ENCODE data around the gene ISCA1.
"Not testable (repeated sequence)": the region's sequence is repeated elsewhere in the genome, so short reads cannot be mapped to it uniquely, and the experiment has no call there.

ISCA1 gene

DNA sequence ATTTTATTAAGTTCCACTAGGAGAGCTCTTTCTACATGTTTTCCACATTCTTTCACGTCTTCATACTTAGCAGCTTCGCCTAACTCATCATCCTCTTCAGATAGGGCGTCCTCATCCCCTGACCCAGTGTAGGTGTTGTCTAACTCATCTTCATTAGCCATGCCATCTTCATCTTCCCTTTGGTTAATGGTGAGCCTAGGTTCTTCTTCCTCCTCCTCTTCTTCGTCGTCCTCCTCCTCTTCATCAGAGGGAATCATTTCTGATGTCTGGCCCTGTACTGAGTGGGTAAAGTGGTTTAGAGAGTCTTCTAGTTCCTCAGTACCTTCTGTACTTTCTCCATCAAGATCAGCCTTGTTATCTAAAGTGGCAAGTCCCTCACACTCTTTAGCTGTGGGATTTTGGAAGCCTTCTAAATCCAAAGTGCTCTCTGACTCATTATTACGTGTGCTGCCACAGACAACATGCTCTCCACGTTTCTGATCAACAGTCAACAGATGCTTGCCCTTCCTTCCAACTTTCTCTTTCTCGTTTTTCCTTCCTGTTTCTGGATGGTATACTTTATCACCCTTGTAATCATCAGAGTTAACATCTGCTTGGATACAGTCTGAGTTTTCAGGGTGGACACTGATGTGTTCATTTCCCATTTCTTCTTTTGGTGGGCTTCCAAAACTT lies 40.8 kb upstream of the ISCA1 start:
- TF ChIP-seq, protein P1, sequence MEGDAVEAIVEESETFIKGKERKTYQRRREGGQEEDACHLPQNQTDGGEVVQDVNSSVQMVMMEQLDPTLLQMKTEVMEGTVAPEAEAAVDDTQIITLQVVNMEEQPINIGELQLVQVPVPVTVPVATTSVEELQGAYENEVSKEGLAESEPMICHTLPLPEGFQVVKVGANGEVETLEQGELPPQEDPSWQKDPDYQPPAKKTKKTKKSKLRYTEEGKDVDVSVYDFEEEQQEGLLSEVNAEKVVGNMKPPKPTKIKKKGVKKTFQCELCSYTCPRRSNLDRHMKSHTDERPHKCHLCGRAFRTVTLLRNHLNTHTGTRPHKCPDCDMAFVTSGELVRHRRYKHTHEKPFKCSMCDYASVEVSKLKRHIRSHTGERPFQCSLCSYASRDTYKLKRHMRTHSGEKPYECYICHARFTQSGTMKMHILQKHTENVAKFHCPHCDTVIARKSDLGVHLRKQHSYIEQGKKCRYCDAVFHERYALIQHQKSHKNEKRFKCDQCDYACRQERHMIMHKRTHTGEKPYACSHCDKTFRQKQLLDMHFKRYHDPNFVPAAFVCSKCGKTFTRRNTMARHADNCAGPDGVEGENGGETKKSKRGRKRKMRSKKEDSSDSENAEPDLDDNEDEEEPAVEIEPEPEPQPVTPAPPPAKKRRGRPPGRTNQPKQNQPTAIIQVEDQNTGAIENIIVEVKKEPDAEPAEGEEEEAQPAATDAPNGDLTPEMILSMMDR (IDR thresholded peaks at IDR 0.05; ENCODE audit: extremely low read depth, missing control alignments), result no peak
- DNase-seq (ENCODE audit: low spot score), result no peak

DNA sequence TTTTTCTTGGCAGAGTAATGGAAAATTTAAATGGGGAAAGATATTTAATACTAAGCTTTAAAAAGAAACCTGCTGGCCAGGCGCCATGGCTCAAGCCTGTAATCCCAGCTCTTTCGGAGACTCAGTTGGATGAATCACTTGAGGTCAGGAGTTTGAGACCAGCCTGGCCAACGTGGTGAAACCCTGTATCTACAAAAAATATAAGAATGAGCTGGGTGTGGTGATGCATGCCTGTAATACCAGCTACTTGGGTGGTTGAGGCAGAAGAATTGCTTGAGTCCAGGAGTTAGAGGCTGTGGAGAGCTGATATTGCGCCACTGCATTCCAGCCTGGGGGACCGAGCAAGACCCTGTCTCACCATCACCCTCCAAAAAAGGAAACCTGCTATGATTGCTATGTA lies 39.0 kb upstream of the ISCA1 start:
- TF ChIP-seq, protein P1 (IDR thresholded peaks at IDR 0.05; ENCODE audit: extremely low read depth, missing control alignments), result no peak
- no peak for DNase-seq (ENCODE audit: low spot score)

DNA sequence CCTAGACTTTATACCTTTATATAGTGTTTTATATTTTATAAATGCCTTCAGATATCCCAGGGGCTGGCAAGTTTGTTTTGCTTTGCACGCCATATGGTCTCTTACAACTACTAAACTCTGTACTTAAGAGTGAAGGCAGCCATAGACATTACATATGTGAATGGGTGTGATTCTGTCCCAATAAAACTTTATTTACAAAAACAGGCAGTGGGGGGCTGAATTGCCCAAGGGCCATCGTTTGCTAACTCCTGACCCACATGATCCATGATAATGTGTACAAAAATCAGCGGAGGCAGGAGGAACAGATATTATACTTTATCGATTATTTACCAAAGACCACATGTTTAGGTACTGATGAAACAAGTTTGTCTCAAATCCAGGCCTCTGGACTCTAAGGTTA lies 35.8 kb upstream of the ISCA1 start:
- TF ChIP-seq, protein P1 (IDR thresholded peaks at IDR 0.05; ENCODE audit: extremely low read depth, missing control alignments), result no peak

DNA sequence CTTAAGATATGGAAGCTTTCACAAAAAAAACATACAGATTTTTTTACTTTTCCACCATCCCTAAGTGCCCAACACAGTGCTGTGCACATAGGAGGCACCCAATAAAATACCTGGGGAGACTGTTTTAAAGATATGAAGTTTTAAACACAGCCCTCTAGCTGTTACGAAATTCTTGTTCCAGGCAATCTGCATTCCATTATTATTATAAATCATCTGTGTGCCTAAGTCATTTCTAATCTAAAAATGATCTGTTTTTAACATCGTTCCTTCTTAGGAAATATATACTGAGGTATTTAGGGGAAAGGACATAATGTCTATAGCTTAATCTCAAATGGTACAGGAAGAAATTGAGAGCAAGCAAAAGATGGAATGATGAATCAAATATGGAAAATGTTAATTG lies 32.7 kb upstream of the ISCA1 start:
- DNase-seq (ENCODE audit: low spot score), result no peak
- TF ChIP-seq, protein P1 (IDR thresholded peaks at IDR 0.05; ENCODE audit: extremely low read depth, missing control alignments), result no peak

More for the DNA sequence above, 35.8 kb upstream of the ISCA1 start:
- no peak for DNase-seq (ENCODE audit: low spot score)

DNA sequence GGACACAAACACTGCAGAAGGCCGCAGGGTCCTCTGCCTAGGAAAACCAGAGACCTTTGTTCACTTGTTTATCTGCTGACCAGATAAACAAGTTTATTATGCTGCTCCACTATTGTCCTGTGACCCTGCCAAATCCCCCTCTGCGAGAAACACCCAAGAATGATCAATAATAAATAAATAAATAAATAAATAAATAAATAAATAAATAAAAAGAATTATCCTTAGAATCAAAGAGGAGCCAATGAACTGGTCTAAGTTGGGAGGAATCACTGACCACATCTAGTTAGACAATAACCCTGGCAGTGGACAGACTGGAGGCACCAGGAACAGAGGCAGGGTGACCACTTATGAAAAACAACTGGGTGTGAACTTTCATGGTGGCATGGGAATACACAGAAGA lies 30.6 kb upstream of the ISCA1 start:
- not testable (repeated sequence) for DNase-seq (ENCODE audit: low spot score)

DNA sequence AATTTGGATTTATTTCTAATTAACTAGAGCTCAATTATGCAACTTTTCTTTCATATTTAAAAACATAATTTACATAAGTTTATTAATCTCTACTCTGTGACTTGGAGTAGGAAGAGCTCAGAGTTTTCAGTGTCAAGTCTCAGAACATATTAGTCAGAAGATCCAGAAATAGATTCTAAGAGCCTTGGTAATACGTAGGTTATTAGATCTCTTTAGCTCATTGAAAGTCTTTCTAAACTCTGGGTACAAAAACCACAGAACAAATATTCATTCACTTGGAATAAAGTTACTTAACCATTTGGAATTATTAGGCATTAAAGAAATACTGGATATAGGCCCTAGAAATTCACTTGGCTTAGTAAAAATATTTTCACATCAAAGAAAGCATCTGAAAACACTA lies 26.3 kb upstream of the ISCA1 start:
- TF ChIP-seq, protein P1 (IDR thresholded peaks at IDR 0.05; ENCODE audit: extremely low read depth, missing control alignments), result no peak
- DNase-seq (ENCODE audit: low spot score), result no peak

DNA sequence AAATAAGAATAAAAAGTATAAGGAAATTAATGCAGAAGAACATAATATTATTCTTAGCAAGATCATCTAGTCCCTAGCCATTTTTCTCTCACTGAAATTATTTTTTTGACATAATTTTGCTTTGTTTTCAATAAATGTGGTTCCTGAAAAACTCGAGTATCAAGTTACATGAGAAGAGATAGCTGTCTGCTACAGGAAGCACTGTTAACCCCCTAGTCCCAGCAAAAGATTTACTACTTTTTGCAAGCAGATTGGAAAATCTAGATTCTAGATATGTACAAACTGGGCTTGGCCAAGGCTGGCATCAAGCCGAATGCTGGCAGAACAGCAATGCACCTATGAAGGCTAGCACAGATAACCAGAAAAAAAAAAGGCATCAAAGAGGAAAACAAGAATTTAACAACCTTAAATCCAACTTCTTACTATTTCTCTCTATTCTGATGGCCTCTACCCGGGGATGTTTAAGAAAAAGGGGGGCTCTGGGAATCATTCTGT lies 21.9 kb upstream of the ISCA1 start:
- TF ChIP-seq, protein P1 (IDR thresholded peaks at IDR 0.05; ENCODE audit: extremely low read depth, missing control alignments), result no peak
- DNase-seq (ENCODE audit: low spot score), result no peak

All from GM20000 (cell line).